ENCODE results near the gene SORBS2. TPM values are rescaled to one million over a fixed set of nuclear protein-coding genes. Genes with fewer than 3 reads are reported as not detected.
A peak's percentile ranks its signal among the peaks of the same experiment; 100 is the strongest.

Gene SORBS2
- total RNA-seq, 1 donor from 2014 or later, result 94.2 TPM

GRCh38 chr4:185826381-185826780 lies 14.4 kb upstream of the SORBS2 start:
- TF ChIP-seq CTCF (IDR thresholded peaks at IDR 0.05; ENCODE audit: unreplicated experiment), result no peak
- Mint-ChIP-seq H3K4me1 (ENCODE audit: low read depth) (peaks cover 24% of the 10 kb centered on the region), H3K36me3 (ENCODE audit: insufficient read depth) (no peaks in the 10 kb centered on the region), H3K4me3 (ENCODE audit: low read depth) (no peak overlapping the region), H3K27ac (no peak overlapping the region), H3K9me3 (ENCODE audit: low read depth) (no peaks in the 10 kb centered on the region), H3K27me3 (peaks cover 3% of the 10 kb centered on the region)
- no peak for DNase-seq (ENCODE audit: low spot score, unreplicated experiment)

- Mint-ChIP-seq H3K27me3 (peaks cover 3% of the 10 kb centered on the region), H3K36me3 (ENCODE audit: insufficient read depth) (no peaks in the 10 kb centered on the region), H3K4me3 (ENCODE audit: low read depth) (no peak overlapping the region), H3K9me3 (ENCODE audit: low read depth) (no peaks in the 10 kb centered on the region), H3K4me1 (ENCODE audit: low read depth) (peaks cover 19% of the 10 kb centered on the region), H3K27ac (no peak overlapping the region)
- no peak for DNase-seq (ENCODE audit: low spot score, unreplicated experiment)
- no peak for TF ChIP-seq CTCF (IDR thresholded peaks at IDR 0.05; ENCODE audit: unreplicated experiment)
Observed at GRCh38 chr4:185825737-185826136, 13.7 kb upstream of the SORBS2 start.

GRCh38 chr4:185822791-185823190 lies 10.8 kb upstream of the SORBS2 start:
- Mint-ChIP-seq H3K4me3 (ENCODE audit: low read depth) (no peak overlapping the region), H3K4me1 (ENCODE audit: low read depth) (peaks cover 15% of the 10 kb centered on the region), H3K36me3 (ENCODE audit: insufficient read depth) (no peaks in the 10 kb centered on the region), H3K27me3 (peaks cover 3% of the 10 kb centered on the region), H3K27ac (no peak overlapping the region), H3K9me3 (ENCODE audit: low read depth) (no peaks in the 10 kb centered on the region)
- no peak for DNase-seq (ENCODE audit: low spot score, unreplicated experiment)
- TF ChIP-seq CTCF (IDR thresholded peaks at IDR 0.05; ENCODE audit: unreplicated experiment), result no peak

- H3K27ac Mint-ChIP-seq, result peak overlapping the region; percentile 33
- DNase-seq (ENCODE audit: low spot score, unreplicated experiment), result no peak
- H3K36me3 Mint-ChIP-seq (ENCODE audit: insufficient read depth), result no peaks in the 10 kb centered on the region
- TF ChIP-seq CTCF (IDR thresholded peaks at IDR 0.05; ENCODE audit: unreplicated experiment), result no peak
- H3K27me3 Mint-ChIP-seq, result peaks cover 3% of the 10 kb centered on the region
- no peak overlapping the region for H3K4me3 Mint-ChIP-seq (ENCODE audit: low read depth)
- H3K9me3 Mint-ChIP-seq (ENCODE audit: low read depth), result no peaks in the 10 kb centered on the region
- H3K4me1 Mint-ChIP-seq (ENCODE audit: low read depth), result peaks cover 32% of the 10 kb centered on the region
Observed at GRCh38 chr4:185821029-185821419, 9.0 kb upstream of the SORBS2 start.

- DNase-seq (ENCODE audit: low spot score, unreplicated experiment), result no peak
- H3K27ac Mint-ChIP-seq, result peak overlapping the region; percentile 84
Observed at GRCh38 chr4:185820146-185821028, 8.4 kb upstream of the SORBS2 start.

More at GRCh38 chr4:185820146-185821028, 8.4 kb upstream of the SORBS2 start:
- H3K9me3 Mint-ChIP-seq (ENCODE audit: low read depth), result no peaks in the 10 kb centered on the region
- H3K27me3 Mint-ChIP-seq, result peaks cover 3% of the 10 kb centered on the region
- no peak overlapping the region for H3K4me3 Mint-ChIP-seq (ENCODE audit: low read depth)
- peaks cover 32% of the 10 kb centered on the region for H3K4me1 Mint-ChIP-seq (ENCODE audit: low read depth)
- no peaks in the 10 kb centered on the region for H3K36me3 Mint-ChIP-seq (ENCODE audit: insufficient read depth)
- TF ChIP-seq CTCF (IDR thresholded peaks at IDR 0.05; ENCODE audit: unreplicated experiment), result peak; percentile 31

Measured in progenitor cell of endocrine pancreas (in vitro differentiated cells).